H1 (cell line): ENCODE results near the gene CELSR3. TPM values are rescaled to one million over a fixed set of nuclear protein-coding genes. Genes with fewer than 3 reads are reported as not detected.

Experiments used
- BRCA1 ChIP-seq: IDR thresholded peaks from 2 replicates; pipeline ENCODE4 v1.6.1; 2012; ENCODE audit warnings: low read depth, low read length, improper control_type of control experiment
- CTCF ChIP-seq, 3 experiments: IDR thresholded peaks; 1 replicate in 2 of 3; 2 replicates in 1 of 3; pipeline versions ENCODE4 v1.5.1 to v1.6.1; 2011; ENCODE audit warnings: low read length in 3 of 3, mild to moderate bottlenecking in 3 of 3, inconsistent platforms in 2 of 3, low read depth in 1 of 3, moderate library complexity in 1 of 3; ENCODE audit not compliant: insufficient read depth in 1 of 3; ENCODE audit errors: control extremely low read depth in 1 of 3
- MAX ChIP-seq: IDR thresholded peaks from 2 replicates; pipeline ENCODE4 v1.6.1; 2012; ENCODE audit warnings: inconsistent platforms
- RXRA ChIP-seq: IDR thresholded peaks from 2 replicates; pipeline ENCODE4 v1.6.1; 2011; ENCODE audit warnings: low read depth, mild to moderate bottlenecking, low read length, moderate library complexity; ENCODE audit not compliant: insufficient read depth
- SIRT6 ChIP-seq: IDR thresholded peaks from one replicate; pipeline ENCODE4 v1.7.1; 2012; ENCODE audit warnings: low read length, inconsistent platforms
- SP4 ChIP-seq: IDR thresholded peaks from 2 replicates; pipeline ENCODE4 v1.6.1; 2012; ENCODE audit warnings: low read length, inconsistent platforms
- TAF1 ChIP-seq: IDR thresholded peaks from 2 replicates; pipeline ENCODE4 v1.6.1; 2011; ENCODE audit warnings: mild to moderate bottlenecking, low read depth, low read length
- TAF7 ChIP-seq: optimal IDR thresholded peaks from 2 replicates; pipeline ENCODE3; 2011; ENCODE audit warnings: low read depth, mild to moderate bottlenecking, inconsistent platforms, low read length, moderate library complexity, borderline replicate concordance
- polyA plus RNA-seq, 7 experiments: library from polyadenylated mRNA; depleted of rRNA in 3 of 7; stranded (reverse) in 5 of 7; unstranded in 2 of 7; fragments of >200 nt in 5 of 7; fragments of 200-250 nt in 2 of 7; gene quantifications; 1 replicate in 5 of 7; 2 replicates in 1 of 7; 4 replicates in 1 of 7; pipeline versions ENCODE4 v1.2.1 to v1.2.3, GENCODE V29; 2011 to 2013; ENCODE audit warnings: missing spikeins in 2 of 7, mixed read lengths in 2 of 7
- total RNA-seq: library from RNA; stranded (reverse); fragmentation: NEBNext Ultra II Directional; extraction: Animal tissue kit (Norgen Biotek cat#: 25700); gene quantifications from 2 replicates; pipeline ENCODE4 v1.2.1, GENCODE V29; 2021

Gene CELSR3
- total and polyA plus RNA-seq, 2 of the 8 experiments (the other 6 are each of a cell fraction or from before 2014, with no cell fraction given): 11.6 to 29.5 TPM

GRCh38 chr3:48655063-48655462 lies 7.6 kb downstream of the CELSR3 start (continued):
- TF ChIP-seq RXRA: no peak
- TF ChIP-seq CTCF (IDR thresholded peaks at IDR 0.05; ENCODE audit: control extremely low read depth in 1 of 3, insufficient read depth in 1 of 3, low read depth in 1 of 3, low read length in 3 of 3): no peak
- no peak for TF ChIP-seq SP4
- TF ChIP-seq BRCA1: no peak
- no peak for TF ChIP-seq TAF1
- no peak for TF ChIP-seq MAX
- TF ChIP-seq TAF7: no peak
- TF ChIP-seq SIRT6: no peak
